GM19035 (cell line): ENCODE data around the gene RAD51B.

ENCODE experiments used
- ATAC-seq: cut with Tn5 transposase; IDR thresholded peaks from one replicate; pipeline ENCODE4 v1.9.1; 2021; ENCODE audit not compliant: unreplicated experiment

Gene RAD51B

DNA sequence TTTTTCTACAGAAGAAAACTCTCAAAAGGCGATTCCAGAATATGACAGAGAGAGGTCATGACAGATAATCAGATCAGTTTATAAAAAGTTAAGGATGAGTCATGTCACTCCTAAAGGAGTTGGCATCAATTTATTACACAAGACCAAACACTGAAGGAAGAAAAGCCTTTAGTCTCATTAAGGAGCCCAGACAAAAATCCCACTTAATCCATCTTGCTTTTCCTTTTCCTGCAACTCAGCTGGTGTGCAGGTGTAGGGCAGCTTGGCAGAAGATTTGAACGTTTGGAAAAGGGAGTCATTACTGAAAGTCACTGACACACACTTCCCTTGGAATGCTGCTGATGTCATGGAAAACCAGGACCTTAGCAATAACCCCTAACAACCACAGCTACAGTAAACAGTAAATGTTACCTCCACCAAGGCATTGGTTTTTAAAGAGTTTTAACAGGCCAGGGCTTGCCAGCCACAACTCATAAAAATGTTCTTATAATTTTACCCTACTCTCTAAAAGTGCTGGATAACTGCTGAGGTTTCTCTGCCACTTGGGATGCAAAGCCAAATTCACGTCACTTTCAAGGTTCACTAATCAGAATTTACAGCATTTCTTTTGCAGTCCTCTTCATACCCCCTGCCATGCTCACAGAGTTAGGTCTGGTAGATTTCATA, 320.6 kb downstream of the RAD51B start:
- ATAC-seq, result no peak

DNA sequence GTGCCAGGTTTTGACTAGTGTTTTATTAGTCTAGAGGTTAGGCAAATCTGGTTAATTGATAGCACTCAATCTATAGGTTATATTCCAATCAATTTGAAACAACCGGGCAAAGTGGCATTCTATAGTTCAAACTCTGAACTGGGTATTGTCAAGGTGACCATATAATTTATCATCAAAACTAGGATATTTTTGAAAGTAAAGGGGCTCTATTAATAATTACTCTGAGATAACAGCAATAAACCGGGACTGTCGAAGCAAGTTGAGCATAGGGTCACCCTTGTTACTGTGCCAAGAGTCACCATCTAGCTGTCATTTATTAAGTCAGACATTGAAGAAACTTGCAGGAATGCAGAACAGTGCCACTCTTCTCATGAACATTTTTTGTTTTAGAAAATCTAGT, 321.2 kb downstream of the RAD51B start:
- ATAC-seq, result no peak

DNA sequence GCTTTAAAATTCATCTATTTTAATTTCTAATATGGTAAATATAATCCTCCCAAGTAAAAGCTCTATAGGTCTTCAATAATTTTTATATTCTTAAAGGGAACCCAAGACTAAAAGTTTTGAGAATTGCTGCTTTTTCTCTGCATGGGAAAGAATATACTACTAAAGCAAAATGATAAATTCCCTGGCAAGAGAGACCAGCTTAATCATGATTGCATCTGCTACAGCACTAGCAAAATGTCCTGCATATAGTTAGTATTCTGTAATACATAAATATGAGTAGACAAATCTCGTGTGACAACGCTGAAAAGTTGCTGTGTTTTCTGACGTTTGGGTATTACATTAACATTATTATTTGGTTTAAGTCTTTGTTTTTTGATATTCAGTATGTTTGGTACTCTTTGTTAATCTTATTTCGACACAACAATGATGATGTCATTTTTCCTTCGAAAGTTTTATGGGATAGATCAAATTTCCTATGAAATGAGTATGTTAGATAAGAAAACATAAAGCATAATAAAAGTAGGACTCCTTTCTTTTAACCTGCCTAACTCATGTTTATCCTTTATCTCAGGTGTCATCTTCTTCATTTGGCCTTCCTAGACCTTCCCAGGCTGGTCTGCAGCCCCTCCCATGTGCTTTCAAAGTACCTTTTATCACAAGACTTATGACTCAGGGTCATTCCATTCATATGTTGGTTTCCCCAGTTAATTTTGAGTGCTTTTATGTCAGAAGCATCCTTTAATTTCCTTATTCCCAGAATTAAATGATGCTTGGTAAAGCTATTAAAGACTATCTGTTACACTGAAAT, 321.9 kb downstream of the RAD51B start:
- no peak for ATAC-seq

DNA sequence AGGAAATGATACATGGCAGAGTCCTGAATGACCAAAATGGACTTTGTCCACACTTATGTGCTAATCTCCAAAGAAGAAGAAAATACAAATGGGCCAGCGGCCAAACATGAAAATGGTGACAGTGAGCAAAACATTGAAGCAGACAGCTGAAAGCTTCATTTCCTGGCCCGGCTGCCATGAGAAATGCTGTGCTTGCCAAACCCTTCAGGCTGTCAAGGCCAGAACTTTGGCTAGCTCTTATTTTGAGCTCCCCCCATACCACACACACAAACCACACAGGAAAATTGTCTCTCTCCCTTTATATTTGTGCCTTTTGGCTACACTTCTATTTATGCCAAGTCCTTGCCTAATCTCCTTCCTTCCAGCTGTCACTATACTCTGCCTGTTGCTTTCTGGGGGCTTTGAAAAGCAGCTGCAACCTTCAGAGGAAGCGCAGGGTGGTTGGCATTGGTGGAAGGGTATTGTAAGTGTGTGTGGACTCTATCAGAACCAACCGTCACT, 323.8 kb downstream of the RAD51B start:
- ATAC-seq, result no peak

DNA sequence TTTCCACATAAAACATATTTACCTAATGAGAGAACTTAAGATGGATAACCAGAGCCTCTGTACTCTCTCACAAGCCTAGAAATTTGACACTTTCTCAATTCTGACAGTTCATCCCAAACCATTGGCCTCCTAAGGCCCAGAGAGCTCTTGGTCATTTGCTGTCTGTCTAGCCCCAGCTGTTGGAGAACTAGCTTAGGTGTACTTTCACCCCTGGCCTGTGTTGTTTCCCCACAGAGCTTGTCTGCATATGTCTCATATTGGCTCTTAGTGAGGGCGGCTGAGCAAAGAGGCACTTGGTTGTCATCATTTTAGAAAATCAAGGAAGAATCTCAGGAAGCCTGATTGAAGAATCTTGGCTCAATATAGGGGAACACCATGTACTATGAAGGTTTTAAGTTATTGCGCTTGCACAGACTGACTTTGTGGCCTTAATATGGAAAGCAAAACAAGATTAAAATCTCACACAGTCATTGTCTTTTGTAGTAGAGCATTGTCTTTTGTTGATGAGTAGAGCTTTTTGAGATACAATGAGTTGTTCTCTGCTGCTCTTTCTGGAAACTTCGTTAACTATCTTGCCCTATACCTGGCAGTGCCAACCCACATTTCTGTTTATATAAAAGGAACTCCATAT, 324.6 kb downstream of the RAD51B start:
- no peak for ATAC-seq

DNA sequence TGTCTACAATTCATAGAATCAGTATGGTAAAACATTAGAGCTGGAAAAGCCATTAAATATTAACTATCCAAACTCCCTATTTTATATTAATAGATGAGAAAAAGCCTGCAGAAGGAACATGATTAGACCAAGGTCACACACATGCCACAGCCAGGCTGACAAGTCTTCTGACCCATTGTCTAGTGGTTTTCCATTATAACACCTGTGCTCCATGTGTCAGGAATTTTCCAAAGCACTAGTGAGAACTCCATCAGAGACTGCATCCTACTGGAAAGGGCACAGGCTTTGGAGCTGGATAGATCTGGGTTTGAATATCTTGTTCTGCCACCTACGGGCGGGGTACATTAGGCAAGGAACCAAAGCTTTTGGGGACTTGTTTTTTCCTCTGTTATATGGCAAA, 325.5 kb downstream of the RAD51B start:
- ATAC-seq, result no peak

DNA sequence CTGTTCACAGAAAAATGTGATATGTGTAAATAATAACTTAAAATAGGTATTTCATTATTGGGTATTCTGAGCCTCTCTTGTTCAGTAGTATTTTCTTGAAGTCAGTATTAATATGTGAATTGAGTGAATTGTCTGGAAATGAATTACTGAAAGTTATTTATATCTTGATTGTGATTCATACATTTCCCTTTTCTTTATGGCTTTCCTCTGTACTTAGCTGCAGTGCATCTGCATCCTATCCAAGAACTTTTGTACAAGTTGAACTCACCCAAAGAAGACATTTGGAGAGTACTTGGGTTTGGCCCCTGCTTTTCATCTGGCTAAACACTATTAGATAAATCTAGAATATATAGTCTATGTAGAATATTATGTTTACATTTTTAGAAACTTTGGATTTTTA, 326.0 kb downstream of the RAD51B start:
- no peak for ATAC-seq

DNA sequence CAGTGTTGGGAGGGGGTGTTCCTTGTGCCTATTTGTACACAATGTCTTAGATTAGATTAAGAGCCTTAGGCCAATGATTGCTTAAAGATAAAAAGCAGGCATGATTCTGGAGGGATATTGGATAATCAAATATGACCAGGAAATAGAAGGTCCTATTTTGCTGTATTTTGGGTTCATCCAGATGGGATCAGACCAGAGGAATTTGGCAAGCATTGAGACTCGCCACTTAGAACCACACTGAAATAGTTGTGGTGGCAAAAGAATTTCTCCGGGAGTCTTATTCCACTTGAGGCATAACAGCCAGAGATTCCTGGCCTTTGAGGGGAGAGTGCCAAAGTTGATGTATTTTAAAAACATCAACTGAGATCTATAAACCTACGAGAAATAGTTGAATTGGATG, 327.2 kb downstream of the RAD51B start:
- no peak for ATAC-seq

DNA sequence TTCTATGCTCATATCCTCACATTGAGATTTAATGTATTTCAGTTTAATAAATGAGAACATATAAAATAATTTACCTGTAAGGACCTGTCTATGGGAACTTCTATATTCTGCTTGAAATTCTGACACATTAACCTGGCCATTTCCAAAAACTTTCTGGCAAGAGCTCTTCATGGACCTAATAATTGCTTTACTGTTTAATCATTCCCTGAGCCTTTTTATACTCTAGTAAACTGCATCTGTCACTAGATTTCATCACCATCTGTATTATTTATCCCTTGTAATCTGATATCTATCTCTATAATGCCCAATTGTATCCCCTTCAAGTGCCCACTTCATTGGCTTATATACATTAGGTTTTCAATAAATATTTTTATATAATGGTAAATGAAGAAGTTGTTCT, 327.7 kb downstream of the RAD51B start:
- ATAC-seq, result no peak

DNA sequence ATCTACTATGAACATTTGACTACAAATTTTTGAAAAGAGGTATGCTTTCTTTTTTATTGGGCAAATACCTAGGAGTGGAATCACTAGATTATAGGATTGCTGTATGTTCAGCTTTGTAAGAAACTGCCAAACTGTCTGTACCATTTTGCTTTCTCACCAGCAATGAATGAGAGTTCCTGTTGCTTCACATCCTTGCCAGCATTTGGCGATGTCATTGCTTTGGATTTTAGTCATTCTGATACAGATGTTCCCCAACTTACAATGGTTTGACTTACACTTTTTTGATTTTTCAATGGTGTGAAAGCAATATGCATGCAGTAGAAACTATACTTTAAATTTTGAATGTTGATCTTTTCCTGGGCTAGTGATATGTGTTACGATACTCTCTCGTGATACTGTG, 328.7 kb downstream of the RAD51B start:
- ATAC-seq, result no peak

DNA sequence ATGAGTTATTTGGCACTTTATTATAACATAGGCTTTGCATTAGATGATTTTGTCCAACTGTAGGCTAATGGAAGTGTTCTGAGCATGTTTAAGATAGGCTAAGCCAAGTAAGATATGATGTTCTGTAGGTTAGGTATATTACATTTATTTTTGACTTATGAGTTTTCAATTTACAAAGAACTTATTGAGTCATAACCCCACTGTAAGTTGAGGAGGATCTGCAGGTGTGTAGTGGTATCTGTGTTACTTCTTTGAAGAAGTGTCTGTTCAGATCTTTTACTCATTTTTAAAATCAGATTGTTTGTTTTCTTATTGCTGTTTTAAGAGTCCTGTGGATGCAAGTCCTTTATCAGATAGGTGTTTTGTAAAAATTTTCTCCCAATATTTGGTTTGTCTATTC, 329.2 kb downstream of the RAD51B start:
- no peak for ATAC-seq

DNA sequence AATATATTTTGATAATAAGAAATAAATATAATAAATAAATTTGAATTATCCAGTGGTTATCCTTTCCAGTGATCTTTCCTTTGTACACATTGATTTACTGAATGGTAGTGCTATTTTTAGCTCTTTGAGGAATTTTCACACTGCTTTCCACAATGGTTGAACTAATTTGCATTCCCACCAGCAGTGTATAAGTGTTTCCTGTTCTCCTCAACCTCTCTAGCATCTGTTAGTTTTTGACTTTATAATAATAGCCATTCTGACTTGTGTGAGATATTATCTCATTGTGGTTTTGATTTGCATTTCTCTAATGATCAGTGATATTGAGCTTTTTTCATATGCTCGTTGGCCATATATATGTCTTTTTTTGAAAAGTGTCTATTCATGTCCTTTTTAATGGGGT, 333.7 kb downstream of the RAD51B start:
- ATAC-seq, result no peak

DNA sequence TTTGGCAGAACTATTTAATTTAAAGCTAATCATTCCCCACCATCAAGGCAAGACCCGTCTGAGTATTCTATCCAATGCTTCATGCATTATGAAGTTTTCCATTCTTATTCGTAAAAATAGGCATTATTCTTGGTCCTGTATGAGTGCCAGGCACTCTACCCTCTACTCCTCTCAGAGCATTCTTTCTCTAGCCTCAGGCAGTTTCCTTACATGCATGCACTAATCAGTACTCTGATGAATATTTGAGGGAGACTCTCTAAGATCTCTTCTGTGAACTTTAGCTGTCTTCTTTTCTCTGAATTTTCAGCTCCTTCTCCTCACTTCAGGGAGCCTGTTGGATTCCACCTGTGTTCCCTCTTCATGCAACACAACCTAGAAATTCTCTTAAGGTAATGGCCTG, 334.7 kb downstream of the RAD51B start:
- no peak for ATAC-seq

DNA sequence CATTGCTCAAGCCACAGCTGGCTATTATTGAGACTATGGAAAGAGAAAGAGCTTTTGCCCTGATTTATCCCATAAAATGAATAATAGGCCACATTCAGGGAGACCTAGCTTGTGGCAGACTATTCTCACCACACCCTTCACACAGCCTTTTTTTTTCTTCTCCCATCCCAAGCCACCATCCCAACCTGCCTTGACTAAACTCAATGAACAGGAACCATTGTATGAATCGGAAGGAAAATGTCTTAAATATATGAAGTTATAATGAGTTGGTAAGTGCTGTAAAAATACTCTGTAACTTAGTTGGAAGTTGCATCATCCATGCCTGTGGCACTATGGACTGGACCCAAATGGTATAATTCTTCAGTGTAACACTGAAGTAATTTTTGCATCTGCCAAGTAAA, 338.4 kb downstream of the RAD51B start:
- no peak for ATAC-seq

DNA sequence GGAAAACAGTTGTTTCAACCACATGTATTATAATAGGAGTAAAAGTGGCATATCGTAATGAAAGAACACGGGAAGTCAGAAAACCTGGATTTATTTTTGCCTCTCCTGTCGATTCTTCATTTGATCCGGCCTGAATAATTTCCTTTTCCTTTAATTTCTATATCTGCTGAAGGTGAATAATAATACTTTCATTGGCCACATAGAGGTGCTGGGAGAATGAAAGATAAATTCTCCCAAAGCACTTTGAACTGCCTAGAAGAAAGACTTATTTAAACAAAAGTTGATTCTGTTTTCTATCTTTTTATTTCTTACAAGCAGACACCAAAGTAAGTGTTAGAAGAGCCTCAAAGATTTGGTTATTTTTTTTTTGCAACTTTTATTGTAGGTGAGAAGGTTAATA, 339.1 kb downstream of the RAD51B start:
- ATAC-seq, result no peak

DNA sequence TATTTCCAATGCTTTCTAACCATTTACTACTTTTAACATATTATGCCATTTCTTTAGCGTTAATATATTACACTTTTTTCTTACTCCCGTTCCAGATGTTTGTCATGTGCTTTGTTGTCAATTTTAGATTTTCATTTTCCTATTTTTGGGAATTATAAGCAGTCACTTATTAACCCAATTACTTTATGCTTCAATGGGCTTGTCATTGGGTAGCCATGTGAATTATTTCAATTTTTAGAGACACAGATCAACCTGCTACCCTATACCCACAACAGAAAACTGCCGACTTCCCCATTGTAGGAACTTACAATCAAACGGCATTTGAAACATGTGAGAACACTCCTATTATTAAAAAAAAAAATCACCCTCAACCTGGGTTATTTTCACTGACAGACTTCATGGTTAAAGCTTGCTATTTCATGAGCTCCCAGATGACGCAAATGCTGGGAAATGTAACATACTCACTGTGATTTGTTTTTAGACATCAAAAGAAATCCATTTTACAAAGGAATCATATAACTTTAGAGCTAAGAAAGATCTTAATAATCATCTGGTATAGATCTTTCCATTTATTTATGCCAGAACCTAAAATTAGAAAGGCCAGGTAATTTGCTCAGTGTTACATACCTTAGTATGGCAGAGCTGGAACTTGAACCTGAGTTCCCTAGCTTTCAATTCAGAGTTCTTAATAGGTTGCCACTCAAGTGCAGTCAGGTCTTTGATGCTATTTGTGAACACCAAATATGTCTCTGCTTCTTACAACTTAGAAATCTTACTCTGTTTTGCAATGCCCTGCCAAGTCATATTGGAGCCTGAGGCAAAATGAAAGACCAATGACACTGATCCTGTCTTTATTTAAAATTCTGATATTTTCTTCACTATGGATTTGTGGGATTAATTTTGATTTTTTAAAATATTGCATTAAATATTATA, 340.4 kb downstream of the RAD51B start:
- ATAC-seq, result no peak

DNA sequence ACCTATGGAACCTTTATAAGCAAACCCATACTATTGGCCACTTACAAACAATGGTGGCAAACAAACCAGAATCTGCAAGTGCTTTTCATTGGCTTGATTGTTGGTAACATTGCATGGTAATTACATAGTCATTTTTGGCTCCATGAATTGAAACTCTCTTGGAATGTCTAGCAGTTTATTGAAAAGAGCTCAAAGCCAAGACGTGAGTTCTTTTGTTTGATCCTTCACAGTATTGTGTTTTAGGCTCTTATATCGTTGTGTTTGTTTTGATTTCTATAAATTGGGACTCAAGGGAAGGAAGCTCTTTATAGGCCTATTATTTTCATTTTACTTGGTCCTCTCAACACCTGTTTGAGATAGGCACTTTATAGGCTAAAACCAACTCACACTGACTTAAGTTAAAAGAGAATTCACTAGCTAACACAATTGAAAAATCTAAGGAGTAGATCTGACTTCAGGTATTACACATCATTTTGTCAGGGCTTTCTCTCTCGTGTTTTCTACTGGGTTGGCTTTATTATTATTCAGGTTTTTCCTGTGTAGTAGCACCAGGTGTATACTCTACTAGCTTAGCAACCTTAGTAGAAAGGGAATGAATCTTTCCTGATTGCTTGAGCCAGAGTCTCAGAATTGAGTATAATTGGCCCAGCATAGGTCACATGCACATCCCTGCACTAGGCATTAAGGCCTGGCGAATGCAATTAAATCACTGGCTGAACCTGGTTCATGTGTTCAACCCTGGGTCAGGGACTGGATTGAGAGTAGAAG, 341.4 kb downstream of the RAD51B start:
- no peak for ATAC-seq

DNA sequence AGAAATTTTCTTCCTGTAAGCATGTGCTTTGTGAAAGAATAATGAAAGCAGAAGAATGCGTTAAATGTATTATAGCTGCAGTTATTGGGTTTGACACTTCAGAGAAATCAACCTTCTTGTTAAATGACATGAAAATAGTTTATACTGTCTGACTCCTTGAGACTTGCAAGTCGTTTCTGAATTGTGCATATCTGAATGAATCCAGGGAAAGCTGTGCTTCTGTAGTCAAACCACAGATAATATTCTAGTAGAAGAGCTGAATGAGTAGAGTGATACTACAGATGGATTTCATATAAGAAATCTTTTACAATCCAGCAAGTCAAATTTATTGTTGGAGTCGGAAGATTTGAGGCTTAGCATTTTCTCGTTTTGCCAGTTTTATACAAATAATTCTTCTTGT, 343.3 kb downstream of the RAD51B start:
- no peak for ATAC-seq

DNA sequence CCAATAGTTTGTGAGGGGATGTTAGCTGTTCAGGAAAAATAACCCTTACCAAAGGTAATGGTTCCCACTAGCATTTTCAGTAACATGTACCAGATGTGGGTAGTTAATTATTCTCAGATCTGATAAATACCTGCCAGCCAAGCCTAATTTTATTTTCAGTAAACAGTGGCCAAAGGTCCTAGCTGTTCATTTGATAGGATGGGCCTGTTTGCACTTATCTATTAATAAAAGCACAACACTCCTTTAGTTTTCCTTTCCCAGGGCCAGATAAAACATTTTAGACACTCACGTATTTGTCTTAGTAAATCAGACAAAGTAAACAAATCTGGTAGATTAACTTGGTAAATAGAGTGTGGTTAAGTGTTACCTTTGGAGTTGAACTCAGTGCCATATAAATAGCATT, 345.1 kb downstream of the RAD51B start:
- ATAC-seq, result no peak

DNA sequence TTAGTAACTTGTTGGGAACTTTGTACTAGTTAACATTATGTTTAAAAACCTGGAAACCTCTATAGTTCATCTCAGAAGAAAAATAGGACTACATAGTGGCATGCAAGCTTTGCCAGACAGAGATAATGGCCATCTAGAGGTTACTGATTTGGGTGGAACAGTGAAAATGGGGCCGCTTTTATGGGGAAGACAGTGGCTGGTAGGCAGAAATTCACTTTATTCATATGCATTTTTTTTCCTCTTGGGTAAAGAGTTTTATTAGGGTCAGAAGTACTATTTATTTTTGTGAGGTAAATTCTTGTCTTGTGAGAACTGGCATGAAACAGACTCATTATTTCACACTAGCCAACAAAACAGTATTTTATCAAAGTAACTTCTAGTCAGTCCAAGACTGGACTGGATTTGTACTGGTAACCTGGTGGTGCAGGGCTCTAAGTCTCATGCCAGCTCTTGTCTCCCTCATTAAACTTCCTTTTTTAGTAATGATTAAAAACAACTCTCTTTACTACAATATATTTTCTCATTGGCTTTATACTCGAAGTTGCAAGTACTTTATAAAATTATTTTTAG, 345.8 kb downstream of the RAD51B start:
- ATAC-seq, result no peak
